GM18502 (cell line): ENCODE results near the gene AMER2.

Source experiments
- ATAC-seq: cut with Tn5 transposase; IDR thresholded peaks from one replicate; pipeline ENCODE4 v1.9.1; 2021; ENCODE audit warnings: mild to moderate bottlenecking; ENCODE audit not compliant: unreplicated experiment, poor library complexity

The AMER2 gene

DNA sequence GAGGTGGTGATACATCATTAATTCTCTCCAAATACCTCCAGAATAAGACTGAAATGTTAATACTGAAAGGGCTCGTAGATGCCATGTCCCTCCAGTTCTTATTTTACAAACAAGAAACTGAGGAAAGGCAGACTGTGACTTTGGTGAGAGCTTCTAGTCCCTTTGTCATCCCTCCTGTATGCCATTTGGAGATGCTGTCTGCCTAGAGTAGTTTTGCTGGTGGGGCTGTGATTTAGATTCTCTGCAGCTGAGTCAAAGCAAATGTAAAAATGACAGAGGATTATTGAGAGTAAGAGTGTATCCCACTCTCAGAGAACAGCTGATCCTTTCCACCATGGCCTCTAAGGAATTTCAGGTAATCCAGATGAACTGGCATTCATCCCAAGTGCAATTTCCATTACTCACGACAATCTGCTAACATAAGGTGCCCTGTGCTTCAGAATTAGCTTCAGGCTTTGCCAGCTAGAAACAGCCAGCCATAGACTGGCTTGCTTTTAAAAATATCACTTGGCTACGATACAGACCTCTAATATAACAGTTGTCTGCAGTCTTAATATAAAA, 59.3 kb downstream of the AMER2 start:
- ATAC-seq, result no peak
